NCI-H2196 (cell line): ENCODE data around the gene SLIT3.

ENCODE experiments used
- DNase-seq: peaks from one replicate; lab custom pipeline; 2025; ENCODE audit not compliant: unreplicated experiment; lab: John Stamatoyannopoulos, UW

SLIT3 gene

GRCh38 chr5:168693297-168693696 is 607.6 kb downstream of the SLIT3 start:
- DNase-seq, result no peak

- DNase-seq, result no peak
These were observed 609.0 kb downstream of the SLIT3 start for GRCh38 chr5:168691891-168692290.

GRCh38 chr5:168689260-168689659 is 611.7 kb downstream of the SLIT3 start:
- no peak for DNase-seq

- no peak for DNase-seq
These were observed 614.1 kb downstream of the SLIT3 start for GRCh38 chr5:168686837-168687236.

- DNase-seq, result no peak
These were observed 615.4 kb downstream of the SLIT3 start for GRCh38 chr5:168685566-168685965.

GRCh38 chr5:168683927-168684295 is 617.0 kb downstream of the SLIT3 start:
- DNase-seq, result no peak

GRCh38 chr5:168683247-168683926 is 617.6 kb downstream of the SLIT3 start:
- DNase-seq, result no peak

GRCh38 chr5:168681556-168682183 is 619.3 kb downstream of the SLIT3 start:
- DNase-seq, result no peak

- DNase-seq, result no peak
These were observed 620.5 kb downstream of the SLIT3 start for GRCh38 chr5:168680395-168680794.

- DNase-seq, result peak; percentile 74
These were observed 621.4 kb downstream of the SLIT3 start for GRCh38 chr5:168679515-168679920.

- no peak for DNase-seq
These were observed 624.4 kb downstream of the SLIT3 start for GRCh38 chr5:168676501-168676900.

GRCh38 chr5:168675883-168676408 is 625.0 kb downstream of the SLIT3 start:
- no peak for DNase-seq

GRCh38 chr5:168674893-168675482 is 626.0 kb downstream of the SLIT3 start:
- DNase-seq, result no peak

- no peak for DNase-seq
These were observed 628.1 kb downstream of the SLIT3 start for GRCh38 chr5:168672888-168673287.

- DNase-seq, result no peak
These were observed 628.9 kb downstream of the SLIT3 start for GRCh38 chr5:168672016-168672415.

- DNase-seq, result no peak
These were observed 629.9 kb downstream of the SLIT3 start for GRCh38 chr5:168670881-168671575.

GRCh38 chr5:168669668-168670378 is 631.1 kb downstream of the SLIT3 start:
- DNase-seq, result no peak

GRCh38 chr5:168669156-168669555 is 631.8 kb downstream of the SLIT3 start:
- DNase-seq, result no peak

GRCh38 chr5:168668078-168668477 is 632.9 kb downstream of the SLIT3 start:
- DNase-seq, result no peak

- no peak for DNase-seq
These were observed 633.6 kb downstream of the SLIT3 start for GRCh38 chr5:168667301-168667840.

GRCh38 chr5:168666356-168666755 is 634.6 kb downstream of the SLIT3 start:
- no peak for DNase-seq
